HG03135 (cell line): Measurements from ENCODE around the gene KIF26B.
"Not testable (repeated sequence)": the region's sequence is repeated elsewhere in the genome, so short reads cannot be mapped to it uniquely, and the experiment has no call there.

Source experiments
- ATAC-seq: cut with Tn5 transposase; IDR thresholded peaks from one replicate; pipeline ENCODE4 v1.9.1; 2021; ENCODE audit warnings: mild to moderate bottlenecking, moderate library complexity; ENCODE audit not compliant: unreplicated experiment

KIF26B gene

DNA sequence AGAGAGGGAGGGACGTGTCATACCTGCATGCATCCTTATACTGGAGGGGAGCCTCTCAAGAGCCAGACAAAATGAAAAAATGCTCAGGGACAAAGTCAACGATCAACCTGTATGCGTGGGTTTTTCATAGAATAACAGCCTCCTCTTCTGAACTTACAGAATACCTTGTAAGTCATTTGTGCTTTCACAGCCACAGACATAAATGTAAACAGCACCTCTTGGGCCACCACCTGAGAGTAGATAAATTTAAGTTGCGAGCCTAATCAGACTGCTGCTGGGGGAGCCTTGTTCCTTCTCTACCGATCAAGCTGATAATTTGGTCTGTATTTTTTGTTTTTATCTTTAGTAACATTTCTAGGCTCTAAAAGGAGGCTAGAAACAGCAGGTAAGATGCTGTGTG, 223.1 kb downstream of the KIF26B start:
- ATAC-seq = no peak

DNA sequence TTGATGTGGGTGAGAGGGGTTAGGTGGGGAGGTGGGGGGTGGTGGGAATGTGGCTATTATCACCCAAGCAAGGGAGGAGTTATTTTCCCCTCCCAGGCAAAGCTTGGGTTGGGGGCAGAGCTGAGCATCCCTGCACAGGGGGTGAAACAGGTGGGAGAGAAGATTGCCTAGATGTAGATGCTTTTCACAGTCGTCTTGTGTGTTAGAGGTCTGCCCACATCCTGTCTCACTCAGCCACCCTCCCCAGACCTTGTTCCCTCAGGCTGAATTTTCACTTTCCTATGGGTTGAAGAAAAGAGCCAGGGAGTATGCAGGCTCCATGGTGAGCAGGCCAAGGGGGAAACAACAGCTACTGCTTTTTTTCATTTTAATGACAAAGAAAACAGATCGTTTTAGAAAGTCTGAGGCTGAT, 223.5 kb downstream of the KIF26B start:
- ATAC-seq = no peak

DNA sequence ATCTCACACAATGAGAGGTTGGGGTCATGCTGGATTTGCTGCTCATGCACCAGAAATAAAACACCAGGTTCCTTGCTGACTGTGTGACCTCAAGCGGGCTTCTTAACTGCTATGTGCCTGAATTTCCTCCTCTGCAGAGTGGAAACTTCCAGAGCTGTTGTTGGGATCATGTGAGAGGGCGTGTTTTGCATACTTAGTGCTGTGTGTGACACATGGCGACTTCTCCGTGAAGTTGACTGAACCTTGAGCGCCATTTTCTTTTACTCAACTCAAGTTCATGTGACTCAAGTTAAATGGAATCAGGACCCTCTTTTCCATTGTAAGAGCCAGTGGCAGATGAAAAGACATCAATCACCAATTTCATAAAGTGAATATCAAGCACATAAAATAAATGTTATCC, 224.0 kb downstream of the KIF26B start:
- no peak for ATAC-seq

DNA sequence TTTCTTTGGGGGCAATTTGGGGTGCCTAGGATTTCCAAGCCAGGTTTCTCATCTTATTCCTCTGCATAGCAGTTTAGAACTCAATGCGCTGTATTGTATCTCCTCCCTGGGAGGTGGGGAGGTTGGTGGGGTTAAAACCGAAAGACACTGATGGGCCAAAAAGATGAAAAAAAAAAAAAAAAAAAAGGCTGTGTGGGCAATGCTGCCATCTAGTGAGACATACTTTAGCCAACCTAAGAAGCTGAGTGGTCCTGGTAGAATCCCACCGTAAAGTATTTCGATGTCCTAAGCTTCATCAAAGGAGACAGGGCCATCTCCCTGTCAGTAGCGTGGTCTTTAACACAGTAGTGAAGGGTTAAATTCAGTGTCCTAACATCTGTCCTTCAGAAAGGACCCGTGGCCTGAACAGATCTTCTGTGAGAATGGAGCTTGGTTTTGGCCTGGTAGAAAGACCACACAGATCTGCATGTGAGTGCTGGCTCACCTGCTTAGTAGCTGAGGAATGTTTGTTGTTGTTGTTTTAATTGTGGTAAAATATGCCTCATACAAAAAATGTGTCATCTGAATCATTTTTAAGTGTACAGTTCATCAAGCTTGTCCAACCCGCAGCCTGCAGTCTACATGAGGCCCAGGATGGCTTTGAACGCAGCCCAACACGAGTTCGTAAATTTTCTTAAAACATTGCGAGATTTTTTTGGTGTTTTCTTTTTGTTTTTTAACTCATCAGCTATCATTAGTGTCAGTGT, 226.2 kb downstream of the KIF26B start:
- no peak for ATAC-seq

DNA sequence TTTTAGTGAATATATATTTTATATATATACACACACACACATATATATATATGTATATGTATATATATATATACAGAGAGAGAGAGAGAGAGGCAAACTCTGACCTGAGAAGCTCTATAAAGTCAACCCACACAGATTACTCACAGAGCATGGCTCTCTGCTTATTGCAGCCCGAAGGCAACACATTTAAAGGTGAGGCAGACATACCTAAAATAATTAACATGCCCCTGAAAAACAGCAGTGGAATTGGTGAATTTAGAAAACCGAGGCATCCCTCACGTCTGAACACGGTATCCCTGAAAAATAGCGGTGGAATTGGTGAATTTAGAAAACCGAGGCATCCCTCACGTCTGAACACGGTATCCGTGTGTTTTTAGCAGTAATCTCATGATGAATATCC, 228.2 kb downstream of the KIF26B start:
- no peak for ATAC-seq

DNA sequence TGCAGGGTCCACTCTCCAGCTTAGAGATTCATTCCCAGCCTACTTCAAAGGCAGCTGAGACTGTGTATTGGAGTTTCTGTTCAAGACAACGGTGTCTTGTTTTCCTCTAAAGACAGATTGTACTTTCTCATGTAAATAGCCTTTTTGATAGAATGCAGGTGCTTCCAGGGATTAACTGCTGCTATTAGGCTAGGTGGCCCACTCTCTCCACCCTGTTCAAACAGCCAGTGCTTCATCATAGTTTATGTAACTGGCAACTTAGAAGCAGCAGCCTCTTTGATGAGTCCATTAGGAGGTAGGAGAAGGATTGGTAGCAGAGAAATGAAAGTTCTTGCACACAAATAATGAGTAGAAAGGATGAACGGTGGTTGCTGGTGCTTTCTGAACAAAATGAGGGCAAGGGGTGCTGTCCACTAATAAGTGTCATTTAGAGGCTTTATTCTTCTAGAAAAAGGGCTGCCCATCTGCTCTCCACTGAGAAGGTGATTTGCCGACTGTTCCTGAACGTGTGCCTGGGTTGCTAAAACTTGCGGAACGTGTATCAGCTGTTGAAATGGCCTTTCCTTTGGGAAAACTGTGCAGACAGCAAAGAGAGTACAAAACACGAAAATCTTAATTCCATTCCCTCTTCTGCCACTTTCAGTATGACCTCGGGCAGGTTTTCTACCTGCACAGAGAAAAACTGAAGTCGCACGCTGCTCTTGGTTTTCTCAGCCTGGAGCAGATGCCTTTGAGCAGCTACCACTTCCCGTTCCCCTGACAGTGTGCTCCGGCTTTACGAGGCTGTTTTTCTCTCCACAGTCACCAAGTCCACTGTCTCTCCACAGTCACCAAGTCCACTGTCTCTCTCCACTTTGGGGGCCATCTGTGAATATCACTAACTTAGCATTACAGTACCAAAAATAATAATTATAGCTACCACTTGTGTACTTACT, 228.9 kb downstream of the KIF26B start:
- no peak for ATAC-seq

DNA sequence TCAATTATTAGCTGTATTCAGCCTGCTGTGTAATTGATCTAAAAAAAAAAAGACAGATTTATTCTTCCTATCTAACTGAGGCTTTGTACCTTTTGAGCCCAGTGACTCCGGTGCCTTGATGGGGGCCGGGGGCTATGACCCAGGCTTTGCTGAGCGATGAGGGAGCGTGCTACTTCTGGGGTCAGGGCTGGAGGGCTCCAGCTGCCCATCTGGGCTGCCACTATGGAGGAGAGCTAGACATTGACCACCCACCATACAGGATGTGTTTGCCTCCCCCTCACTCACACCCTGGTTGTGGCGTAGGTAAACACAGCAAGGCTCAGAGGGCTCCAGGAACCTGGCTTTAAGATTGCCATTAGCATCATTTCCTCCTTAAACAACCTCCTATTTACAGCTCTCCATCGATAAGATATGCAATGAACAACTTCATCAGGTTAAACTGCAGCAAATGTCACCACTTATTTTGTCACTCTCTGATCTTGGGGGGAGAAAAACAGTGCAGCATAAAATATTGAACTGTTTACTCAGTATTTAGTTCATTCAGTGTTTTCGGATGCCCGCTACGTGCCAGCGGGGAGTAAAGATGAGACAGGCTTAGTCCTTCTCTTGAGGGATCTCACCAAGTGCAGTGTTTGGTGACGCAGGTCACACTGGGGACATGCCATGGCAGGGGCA, 231.6 kb downstream of the KIF26B start:
- ATAC-seq = no peak

DNA sequence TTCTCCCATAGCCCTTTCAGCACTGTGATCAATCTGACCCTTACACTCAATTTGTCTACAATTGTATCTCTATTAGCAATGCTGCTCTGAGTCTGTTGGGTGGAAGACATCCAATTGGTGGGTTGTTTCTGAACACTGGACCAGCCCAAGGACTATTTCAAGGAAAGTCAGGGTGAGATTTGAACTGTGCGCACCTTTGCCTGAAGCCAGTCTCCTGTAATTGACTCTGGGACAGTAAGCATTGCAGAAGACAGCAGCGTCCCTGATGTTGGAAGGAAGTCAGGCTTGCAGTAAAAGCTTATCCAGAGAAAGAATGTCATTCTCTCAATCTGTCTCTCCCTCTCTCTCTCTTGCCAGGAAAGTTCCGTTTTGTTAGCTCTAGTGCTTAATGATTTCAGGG, 233.9 kb downstream of the KIF26B start:
- ATAC-seq = no peak

DNA sequence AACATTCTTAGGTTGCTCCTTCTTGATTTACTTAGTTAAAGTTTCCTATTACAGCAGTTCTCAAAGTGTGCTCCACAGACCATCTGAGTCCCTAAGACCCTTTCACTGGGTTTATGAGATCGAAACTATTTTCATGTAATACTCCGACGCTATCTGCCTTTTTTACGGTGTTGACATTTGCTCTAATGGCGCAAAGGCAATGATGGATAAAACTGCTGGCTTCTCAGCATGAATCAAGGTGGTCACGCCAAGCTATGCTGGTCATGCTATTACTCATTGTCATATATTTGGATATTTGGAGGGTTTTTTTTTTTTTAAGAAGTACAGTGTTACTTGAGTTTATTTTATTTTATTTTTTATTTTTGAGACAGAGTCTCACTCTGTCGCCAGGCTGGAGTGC, 235.1 kb downstream of the KIF26B start:
- no peak for ATAC-seq

DNA sequence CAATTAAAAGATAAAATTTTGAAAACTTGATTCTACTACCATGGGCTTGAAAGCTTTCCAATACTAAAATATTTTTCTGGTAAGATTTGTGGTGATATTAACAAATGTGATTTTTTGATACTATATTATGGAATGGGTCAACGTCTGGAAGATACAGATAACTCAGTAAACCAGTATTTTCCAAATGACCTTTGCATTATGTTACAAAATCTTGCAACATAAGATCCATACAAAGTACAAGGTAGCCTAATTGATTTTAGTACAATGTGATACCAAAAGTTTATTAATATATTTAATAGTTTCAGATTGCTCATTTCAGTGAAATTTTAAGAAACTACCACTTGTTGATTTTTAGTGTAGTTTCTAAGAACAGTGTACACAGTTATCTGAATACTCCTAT, 236.2 kb downstream of the KIF26B start:
- ATAC-seq = no peak

DNA sequence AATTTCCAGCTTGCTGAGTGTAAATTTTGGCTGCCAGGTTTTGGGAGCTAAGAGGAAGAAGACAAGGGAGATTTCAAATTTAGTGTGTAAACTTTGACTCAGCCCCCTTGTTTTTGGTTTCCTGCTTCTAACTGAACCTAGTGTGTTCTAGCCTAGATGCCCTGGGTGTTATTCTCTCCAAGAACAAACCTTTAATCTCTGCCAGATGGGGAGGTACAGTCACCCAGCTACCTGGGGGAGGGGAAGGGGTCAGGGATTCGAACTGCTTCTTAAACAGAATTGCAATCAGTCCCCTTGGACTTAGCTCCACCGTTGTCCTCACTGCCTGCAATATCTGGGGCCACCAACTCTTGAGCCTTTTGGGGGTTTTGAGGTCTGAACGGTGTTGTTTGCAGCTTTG, 238.9 kb downstream of the KIF26B start:
- no peak for ATAC-seq

DNA sequence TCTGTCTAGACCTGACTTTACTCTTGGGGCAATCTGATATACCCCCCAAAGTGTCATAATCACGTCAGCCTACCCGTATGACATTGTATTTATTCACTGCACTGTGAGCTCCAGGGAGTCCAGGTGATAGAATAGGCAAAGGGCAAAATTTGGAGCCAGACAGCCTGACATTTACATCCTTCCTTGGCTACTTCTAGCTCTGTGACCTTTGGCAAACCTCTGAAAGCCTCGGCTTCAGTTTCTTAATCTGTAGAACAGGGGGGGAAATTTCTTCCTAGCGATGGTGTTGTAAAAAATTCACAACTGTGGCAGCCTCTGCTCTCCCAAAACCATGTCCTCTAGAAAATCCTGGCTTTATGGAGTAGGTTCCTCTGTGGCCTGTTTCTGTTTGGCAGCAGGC, 240.9 kb downstream of the KIF26B start:
- ATAC-seq = no peak

DNA sequence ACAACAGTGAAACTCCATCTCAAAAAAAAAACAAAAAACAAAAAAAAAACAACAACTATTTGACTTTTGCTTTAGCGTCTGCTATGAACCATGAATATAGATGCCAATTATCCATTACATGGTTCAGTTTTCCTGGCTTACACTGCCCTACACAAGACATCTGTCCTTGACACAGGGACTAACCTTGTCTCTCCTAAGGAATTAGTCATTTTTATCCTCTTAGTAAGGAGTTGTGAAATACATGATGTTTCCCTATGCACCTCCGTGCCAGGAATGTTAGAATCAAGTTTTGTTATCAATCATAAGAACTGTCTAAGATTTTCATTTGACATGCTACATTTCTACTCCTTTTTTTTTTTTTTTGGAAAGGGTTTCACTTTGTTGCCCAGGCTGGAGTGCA, 241.8 kb downstream of the KIF26B start:
- ATAC-seq = no peak

DNA sequence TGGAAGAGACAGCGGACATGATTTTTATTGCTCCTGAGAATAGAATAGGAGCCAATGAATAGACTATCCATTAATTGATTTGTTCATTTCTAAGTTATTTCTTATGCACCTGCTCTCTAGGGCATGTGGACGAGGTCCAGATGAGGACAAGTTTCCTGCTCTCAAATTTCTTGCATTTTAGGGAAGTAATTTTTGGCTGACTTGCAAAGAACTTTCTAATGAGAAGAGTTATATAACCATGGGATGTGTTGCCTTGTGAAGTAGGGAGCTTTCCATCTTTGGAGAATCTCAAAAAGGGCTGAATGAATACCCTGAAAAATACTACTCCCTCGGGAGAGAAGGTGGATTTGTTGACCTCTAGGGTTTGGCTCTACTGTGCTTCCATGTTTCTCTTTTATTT, 243.0 kb downstream of the KIF26B start:
- ATAC-seq = no peak

DNA sequence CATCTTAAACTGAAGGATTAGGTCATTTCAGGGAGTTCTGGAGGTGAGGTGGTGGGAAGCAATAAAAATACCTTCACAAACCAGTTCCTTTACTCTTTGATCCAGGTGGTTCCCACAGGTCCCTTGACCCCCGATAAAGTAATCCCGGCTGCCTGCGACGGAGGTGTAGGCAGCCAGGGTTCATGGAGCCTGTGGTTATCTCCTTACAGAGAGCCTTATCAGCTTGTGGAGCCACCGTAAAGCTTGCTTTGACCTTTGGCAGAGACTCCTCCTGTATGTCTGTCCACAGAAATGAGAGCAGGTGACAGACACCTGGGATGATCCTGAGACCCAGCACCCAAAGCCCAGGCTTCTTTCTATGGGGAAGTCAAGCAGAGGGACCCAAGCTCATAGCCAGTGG, 243.4 kb downstream of the KIF26B start:
- ATAC-seq = no peak

DNA sequence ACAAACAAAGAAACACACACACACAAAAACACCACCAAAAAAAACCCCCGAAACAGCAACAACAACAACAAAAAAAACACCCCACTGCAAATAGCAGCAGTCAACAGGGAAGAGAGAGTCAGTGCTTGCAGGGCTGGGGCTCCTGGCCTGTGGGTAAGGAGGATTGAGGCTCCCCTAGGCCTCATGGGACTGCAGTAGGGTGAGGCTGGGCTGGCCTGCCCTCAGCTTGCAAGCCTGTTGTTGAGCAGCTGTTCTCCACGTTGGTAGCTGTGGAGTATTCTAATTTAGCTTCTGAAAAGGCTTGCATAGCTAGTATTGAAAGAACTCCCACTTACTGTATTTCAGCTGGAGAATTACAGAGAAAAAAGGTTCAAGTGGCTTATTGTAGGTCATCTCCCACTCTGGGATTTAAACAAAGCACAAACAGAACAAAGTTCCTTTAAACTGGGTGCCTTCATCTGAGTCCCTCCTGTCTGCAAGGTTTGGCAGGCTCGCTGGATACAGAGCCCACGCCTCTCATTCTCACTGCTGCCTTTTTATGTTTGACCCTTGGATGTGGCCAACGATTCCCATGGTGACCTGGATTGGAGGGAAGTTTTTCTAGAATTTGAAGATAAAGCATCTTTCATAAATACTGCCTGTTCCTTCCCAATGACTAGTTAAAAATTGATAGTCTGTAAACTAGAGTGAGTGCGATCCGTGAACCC, 247.2 kb downstream of the KIF26B start:
- no peak for ATAC-seq

DNA sequence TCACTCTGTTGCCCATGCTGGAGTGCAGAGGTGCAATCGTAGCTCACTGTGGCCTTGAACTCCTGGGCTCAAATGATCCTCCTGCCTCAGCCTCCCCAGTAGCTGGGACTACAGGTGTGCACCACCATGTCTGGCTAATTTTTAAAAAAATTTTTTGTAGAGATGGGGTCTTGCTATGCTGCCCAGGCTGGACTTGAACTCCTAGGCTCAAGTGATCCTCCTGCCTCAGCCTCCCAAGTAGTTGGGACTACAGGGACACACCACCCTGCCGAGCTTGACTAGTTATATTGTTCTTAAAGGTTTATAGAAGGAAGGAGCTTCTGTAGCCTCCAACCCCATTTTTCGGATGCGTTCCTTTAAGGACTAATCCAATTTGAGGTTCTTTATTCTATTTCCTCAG, 248.2 kb downstream of the KIF26B start:
- not testable (repeated sequence) for ATAC-seq

DNA sequence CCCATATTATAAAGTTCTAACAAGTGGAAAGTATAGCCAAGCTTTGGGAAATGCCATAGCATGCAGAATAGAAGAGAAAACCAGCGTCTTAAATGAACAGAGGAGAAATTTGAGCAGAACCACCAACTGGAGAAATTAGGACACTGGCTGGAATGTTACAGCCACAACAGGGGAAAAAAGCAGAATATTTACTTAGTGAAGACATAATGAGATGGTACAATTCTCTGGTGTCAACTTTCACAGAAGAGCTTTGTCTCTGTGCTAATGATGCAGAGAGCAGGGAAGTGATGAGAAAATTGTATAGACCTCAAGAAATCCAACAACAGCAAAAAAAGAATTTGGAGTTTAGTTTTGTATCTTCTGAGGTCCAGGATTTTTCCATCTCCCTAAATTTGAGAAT, 249.7 kb downstream of the KIF26B start:
- no peak for ATAC-seq

DNA sequence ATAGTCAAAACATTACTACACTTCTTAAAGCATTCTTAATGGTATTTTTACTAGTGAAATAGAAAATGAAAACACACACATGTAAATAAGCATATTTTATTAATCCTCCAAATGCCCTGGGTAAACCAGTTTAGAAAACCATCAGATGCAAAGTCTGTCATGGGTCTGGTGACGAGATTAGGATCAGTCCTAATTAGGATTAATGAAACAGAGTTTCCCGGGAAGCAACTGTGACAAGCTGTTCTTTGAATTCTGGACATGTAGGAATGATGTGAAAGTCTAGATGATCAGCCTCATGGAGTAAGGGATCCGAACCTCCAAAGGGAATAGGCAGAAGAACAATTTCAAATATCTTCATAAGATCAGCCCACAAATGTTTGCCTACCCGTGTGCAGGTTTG, 250.2 kb downstream of the KIF26B start:
- ATAC-seq = no peak

DNA sequence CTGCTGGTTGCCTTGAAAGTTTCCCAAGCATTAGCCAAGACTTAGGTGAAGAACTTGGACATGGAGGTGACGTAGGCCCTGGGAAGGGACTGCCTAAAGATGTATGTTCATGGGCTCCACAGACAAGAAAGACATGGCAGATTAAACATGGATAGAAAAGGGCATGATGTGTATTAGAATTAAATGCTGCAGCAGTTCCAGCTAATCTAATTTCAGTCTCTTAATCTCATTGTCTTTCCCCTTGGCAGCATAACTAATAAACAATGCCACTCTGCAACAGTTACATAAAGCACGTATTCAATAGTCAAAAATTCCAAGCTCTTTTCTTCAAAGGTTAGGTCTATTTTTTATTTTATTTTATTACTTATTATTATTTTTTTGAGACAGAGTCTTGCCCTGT, 251.6 kb downstream of the KIF26B start:
- ATAC-seq = no peak

DNA sequence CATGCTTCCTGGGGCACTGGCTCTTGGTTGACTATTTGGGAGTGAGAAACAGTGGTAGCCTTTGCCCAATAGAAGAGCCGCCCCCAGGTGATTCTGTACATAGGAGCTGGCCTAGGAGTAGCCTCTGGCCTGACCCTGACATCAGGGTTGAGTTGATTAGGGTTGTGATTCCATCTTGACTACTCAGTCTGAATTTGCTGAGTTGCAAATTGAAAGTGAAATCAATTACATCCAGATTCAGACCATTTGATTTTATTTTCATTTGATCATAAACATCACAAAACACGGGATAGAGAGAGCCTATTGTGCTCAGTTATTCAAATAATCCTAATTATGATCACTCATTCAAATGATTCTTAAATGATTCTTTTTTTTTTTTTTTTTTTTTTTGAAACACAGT, 253.2 kb downstream of the KIF26B start:
- no peak for ATAC-seq
